HPDE6-E6E7 (cell line): ENCODE measurements around the gene CD44.
"Not testable (repeated sequence)": the region's sequence is repeated elsewhere in the genome, so short reads cannot be mapped to it uniquely, and the experiment has no call there.

Experiments used
- DNase-seq: peaks from one replicate; pipeline ENCODE4 v3.0.0; 2011; ENCODE audit warnings: missing footprints; ENCODE audit errors: extremely low spot score

Gene CD44

GRCh38 chr11:35211952-35212351 lies 73.0 kb downstream of the CD44 start:
- no peak for DNase-seq

- DNase-seq, result no peak
Measured at GRCh38 chr11:35214226-35214770, 75.3 kb downstream of the CD44 start.

GRCh38 chr11:35214792-35215193 lies 75.8 kb downstream of the CD44 start:
- DNase-seq, result peak; percentile 8

GRCh38 chr11:35215945-35216344 lies 77.0 kb downstream of the CD44 start:
- DNase-seq, result no peak

- DNase-seq, result no peak
Measured at GRCh38 chr11:35216962-35217678, 78.1 kb downstream of the CD44 start.

- no peak for DNase-seq
Measured at GRCh38 chr11:35218956-35219355, 80.0 kb downstream of the CD44 start.

- DNase-seq, result no peak
Measured at GRCh38 chr11:35223371-35223796, 84.4 kb downstream of the CD44 start.

- DNase-seq, result no peak
Measured at GRCh38 chr11:35223991-35224390, 85.0 kb downstream of the CD44 start.

- no peak for DNase-seq
Measured at GRCh38 chr11:35225946-35226520, 87.1 kb downstream of the CD44 start.

GRCh38 chr11:35226756-35227155 lies 87.8 kb downstream of the CD44 start:
- DNase-seq, result not testable (repeated sequence)

GRCh38 chr11:35227576-35228327 lies 88.8 kb downstream of the CD44 start:
- DNase-seq, result no peak

- DNase-seq, result no peak
Measured at GRCh38 chr11:35228328-35228725, 89.4 kb downstream of the CD44 start.

- no peak for DNase-seq
Measured at GRCh38 chr11:35230388-35230787, 91.4 kb downstream of the CD44 start.

- DNase-seq, result no peak
Measured at GRCh38 chr11:35231076-35231860, 92.3 kb downstream of the CD44 start.

GRCh38 chr11:35232891-35233330 lies 93.9 kb downstream of the CD44 start:
- DNase-seq, result no peak

- DNase-seq, result no peak
Measured at GRCh38 chr11:35233518-35233917, 94.5 kb downstream of the CD44 start.

- no peak for DNase-seq
Measured at GRCh38 chr11:35234460-35235156, 95.6 kb downstream of the CD44 start.

- DNase-seq, result no peak
Measured at GRCh38 chr11:35235157-35235468, 96.1 kb downstream of the CD44 start.

GRCh38 chr11:35235498-35235897 lies 96.5 kb downstream of the CD44 start:
- no peak for DNase-seq

GRCh38 chr11:35235936-35236666 lies 97.1 kb downstream of the CD44 start:
- peak; percentile 19 for DNase-seq

GRCh38 chr11:35236667-35237003 lies 97.7 kb downstream of the CD44 start:
- DNase-seq, result no peak
